ENCODE measurements around the gene TLN1.

DNA sequence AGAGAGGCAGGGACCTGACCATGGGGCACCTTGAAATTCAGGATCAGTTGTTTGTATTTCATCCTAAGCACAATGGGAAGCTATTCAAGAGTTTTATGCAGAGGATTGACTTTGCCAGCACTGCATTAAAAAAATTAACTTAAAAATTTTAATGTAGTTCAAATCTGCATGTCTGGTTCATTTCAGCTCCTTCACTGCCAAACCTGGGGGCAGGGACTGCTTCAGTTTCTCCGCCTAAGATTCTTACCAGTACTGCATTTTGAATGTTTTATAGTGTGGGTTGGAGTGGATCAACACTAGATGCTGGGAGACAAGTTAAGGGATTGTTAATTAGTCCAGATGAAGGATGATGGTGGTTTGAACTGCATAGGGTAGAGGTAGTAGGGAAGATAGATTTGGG, 37.8 kb upstream of the TLN1 start:
- TF ChIP-seq, protein P1, sequence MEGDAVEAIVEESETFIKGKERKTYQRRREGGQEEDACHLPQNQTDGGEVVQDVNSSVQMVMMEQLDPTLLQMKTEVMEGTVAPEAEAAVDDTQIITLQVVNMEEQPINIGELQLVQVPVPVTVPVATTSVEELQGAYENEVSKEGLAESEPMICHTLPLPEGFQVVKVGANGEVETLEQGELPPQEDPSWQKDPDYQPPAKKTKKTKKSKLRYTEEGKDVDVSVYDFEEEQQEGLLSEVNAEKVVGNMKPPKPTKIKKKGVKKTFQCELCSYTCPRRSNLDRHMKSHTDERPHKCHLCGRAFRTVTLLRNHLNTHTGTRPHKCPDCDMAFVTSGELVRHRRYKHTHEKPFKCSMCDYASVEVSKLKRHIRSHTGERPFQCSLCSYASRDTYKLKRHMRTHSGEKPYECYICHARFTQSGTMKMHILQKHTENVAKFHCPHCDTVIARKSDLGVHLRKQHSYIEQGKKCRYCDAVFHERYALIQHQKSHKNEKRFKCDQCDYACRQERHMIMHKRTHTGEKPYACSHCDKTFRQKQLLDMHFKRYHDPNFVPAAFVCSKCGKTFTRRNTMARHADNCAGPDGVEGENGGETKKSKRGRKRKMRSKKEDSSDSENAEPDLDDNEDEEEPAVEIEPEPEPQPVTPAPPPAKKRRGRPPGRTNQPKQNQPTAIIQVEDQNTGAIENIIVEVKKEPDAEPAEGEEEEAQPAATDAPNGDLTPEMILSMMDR (conservative IDR thresholded peaks at IDR 0.05; ENCODE audit: low read depth, low read length), result no peak
- TF ChIP-seq EZH2 (IDR thresholded peaks at IDR 0.05; ENCODE audit: borderline replicate concordance, low read depth, low read length, poor library complexity, severe bottlenecking), result no peak

Measured in A673 (cell line).